K562 (cell line): Measurements from ENCODE around the gene SHC1. TPM values are rescaled to one million over a fixed set of nuclear protein-coding genes. Genes with fewer than 3 reads are reported as not detected.
A peak's percentile ranks its signal among the peaks of the same experiment; 100 is the strongest.

Source experiments
- ATAC-seq: fragments of 200-7000 bp; cut with Tn5 transposase; 3 replicates; pipeline ENCODE4 v1.9.1; 2020; ENCODE audit warnings: moderate library complexity
- BruUV-seq: library from RNA; stranded (reverse); fragments of 400-500 nt; replicated peaks from 2 replicates; lab custom pipeline; 2021; lab: Mats Ljungman, UMichigan
- CTCF ChIA-PET: fragments of 300-600 bp; formaldehyde crosslinking; extraction: SDS; loops from one replicate; lab custom pipeline; 2021; ENCODE audit warnings: low intra/inter-chr PET ratio; lab: Yijun Ruan, JAX
- POLR2A ChIA-PET: fragments of 300-600, 350-650 bp; sonication (Branson Sonifier 250); formaldehyde crosslinking; extraction: SDS; loops from one replicate; lab custom pipeline; 2021; ENCODE audit warnings: antibody characterized with exemption, inconsistent platforms; lab: Yijun Ruan, JAX
- DNase-seq, 4 experiments: peaks; one replicate each; pipeline versions ENCODE4 v3.0.0 to v3.0.0-alpha.2; 2011 to 2018; ENCODE audit warnings: low spot score in 3 of 4, mixed read lengths in 3 of 4; ENCODE audit errors: extremely low read depth in 1 of 4
- FAIRE-seq: peaks from 2 replicates; lab custom pipeline; 2011; peaks lifted over from hg19 to GRCh38; lab: Jason Lieb, UNC
- H2AFZ ChIP-seq: 2 replicates; pipeline ENCODE4 v1.6.0; 2011; ENCODE audit warnings: low read depth, low read length, control low read depth, inconsistent platforms
- H3K27ac ChIP-seq: fragments of 200-600 bp; 3 replicates; pipeline ENCODE4 v1.8.0; 2011; ENCODE audit warnings: low read depth, mild to moderate bottlenecking, control low read depth, inconsistent platforms, low read length, moderate library complexity, mixed read lengths; ENCODE audit errors: extremely low read depth
- H3K27me3 ChIP-seq, 2 experiments: fragments of 300-600 bp in 1 of 2; 2 replicates in 1 of 2; 3 replicates in 1 of 2; pipeline versions ENCODE4 v1.6.0 to v1.8.0; 2011; ENCODE audit warnings: inconsistent platforms in 2 of 2, low read length in 2 of 2, mild to moderate bottlenecking in 1 of 2, mixed read lengths in 1 of 2, moderate library complexity in 1 of 2; ENCODE audit not compliant: control insufficient read depth in 2 of 2, insufficient read depth in 2 of 2
- H3K36me3 ChIP-seq: fragments of 300-600 bp; 3 replicates; pipeline ENCODE4 v1.8.0; 2011; ENCODE audit warnings: mild to moderate bottlenecking, low read length, inconsistent platforms; ENCODE audit not compliant: control insufficient read depth, insufficient read depth
- H3K4me1 ChIP-seq, 2 experiments: fragments of 200-600 bp in 1 of 2; replicated peaks in 1 of 2; 2 replicates in 1 of 2; 3 replicates in 1 of 2; pipeline versions ENCODE4 v1.5.1 to v1.8.0; 2011; ENCODE audit warnings: inconsistent platforms in 2 of 2, low read length in 2 of 2, mild to moderate bottlenecking in 1 of 2, mixed read lengths in 1 of 2, moderate library complexity in 1 of 2; ENCODE audit not compliant: control insufficient read depth in 2 of 2, insufficient read depth in 2 of 2
- H3K4me2 ChIP-seq: 2 replicates; pipeline ENCODE4 v1.6.1; 2011; ENCODE audit warnings: low read length, control low read depth, inconsistent platforms, mixed read lengths; ENCODE audit not compliant: insufficient read depth
- H3K4me3 ChIP-seq: fragments of 200-600 bp; sonication (generic), shearing (Covaris generic); 2 replicates; pipeline ENCODE4 v1.5.1; 2016; ENCODE audit warnings: control low read depth, inconsistent platforms
- H3K79me2 ChIP-seq: fragments of 200-600 bp; 3 replicates; pipeline ENCODE4 v1.8.0; 2011; ENCODE audit warnings: low read length, inconsistent platforms; ENCODE audit not compliant: control insufficient read depth, insufficient read depth
- H3K9ac ChIP-seq, 2 experiments: 2 replicates each; pipeline versions ENCODE4 v1.6.0 to v1.6.1; 2011; ENCODE audit warnings: low read depth in 2 of 2, low read length in 2 of 2, control low read depth in 1 of 2, inconsistent platforms in 1 of 2, mild to moderate bottlenecking in 1 of 2, mixed read lengths in 1 of 2; ENCODE audit not compliant: insufficient read depth in 1 of 2
- H3K9me1 ChIP-seq: one replicate; pipeline ENCODE4 v1.6.0; 2011; ENCODE audit warnings: inconsistent platforms, mild to moderate bottlenecking, low read length, moderate library complexity; ENCODE audit not compliant: control insufficient read depth, insufficient read depth
- H3K9me3 ChIP-seq: replicated peaks from 2 replicates; pipeline ENCODE4 v1.5.1; 2011; ENCODE audit warnings: low read depth, low read length, inconsistent platforms; ENCODE audit not compliant: control insufficient read depth, insufficient read depth
- H4K20me1 ChIP-seq: replicated peaks from 2 replicates; pipeline ENCODE4 v1.6.1; 2011; ENCODE audit warnings: low read length, inconsistent platforms, mixed read lengths; ENCODE audit not compliant: control insufficient read depth, insufficient read depth
- CBFA2T3 ChIP-seq: fragments of 450-650 bp; IDR thresholded peaks from 2 replicates; pipeline ENCODE4 v1.6.1; 2017
- CEBPB ChIP-seq: fragments of 450-650 bp; IDR thresholded peaks from 2 replicates; pipeline ENCODE4 v1.6.1; 2016; ENCODE audit warnings: missing genetic modification characterization, missing compliant biosample characterization
- CEBPG ChIP-seq, 3 experiments: fragments of 200-800 bp in 1 of 3; sonication (Bioruptor generic) in 1 of 3; sonication (generic) in 1 of 3; formaldehyde crosslinking in 1 of 3; IDR thresholded peaks in 2 of 3; conservative IDR thresholded peaks in 1 of 3; 2 replicates each; pipeline versions ENCODE4 v1.6.1 to v1.8.0; 2016 to 2022; ENCODE audit warnings: missing compliant biosample characterization in 2 of 3, missing genetic modification characterization in 2 of 3, mild to moderate bottlenecking in 1 of 3, missing genetic modification reagents in 1 of 3
- RCOR1 ChIP-seq, 2 experiments: IDR thresholded peaks; 2 replicates each; pipeline ENCODE4 v1.6.1; 2012; ENCODE audit warnings: low read depth in 2 of 2, low read length in 2 of 2, borderline replicate concordance in 1 of 2, improper control_type of control experiment in 1 of 2
- WGBS: fragments of 100-300 bp; shearing (Covaris generic); methylation state at CpG from one replicate; pipeline ENCODE4 v1.1.6; 2016; ENCODE audit warnings: low coverage, mixed read lengths; ENCODE audit not compliant: insufficient coverage; ENCODE audit errors: missing lambda C conversion rate; 5-methylcytosine and 5-hydroxymethylcytosine counted together
- in situ Hi-C: fragments of 300-500 bp; cut with MboI; formaldehyde crosslinking; loops from 4 replicates; pipeline ENCODE4 v1.15.0; 2018; ENCODE audit warnings: inconsistent platforms, mixed read lengths
- intact Hi-C: fragments of 100-400 bp; cut with micrococcal nuclease; formaldehyde crosslinking; loops from 2 replicates; pipeline ENCODE4 v1.14.2; 2022
- polyA plus RNA-seq, 8 experiments: library from polyadenylated mRNA; depleted of rRNA in 4 of 8; stranded (reverse) in 5 of 8; unstranded in 3 of 8; fragments of >200 nt; fragmentation: Nextera tagmentation in 2 of 8; fragmentation: Illumina TruSeq in 1 of 8; extraction: Ambion mirVana in 2 of 8; extraction: Trizol in 1 of 8; gene quantifications; 2 replicates each; pipeline versions ENCODE4 v1.2.1 to v1.2.3, GENCODE V29; 2011 to 2014; ENCODE audit warnings: inconsistent platforms in 1 of 8, missing spikeins in 1 of 8
- total RNA-seq, 7 experiments: library from RNA; depleted of rRNA in 6 of 7; stranded (reverse); fragments of >200 nt in 6 of 7; fragmentation: Illumina TruSeq in 2 of 7; extraction: Trizol in 2 of 7; gene quantifications; 2 replicates each; pipeline versions ENCODE4 v1.2.1 to v1.2.3, GENCODE V29; 2011 to 2021; ENCODE audit warnings: low replicate concordance in 1 of 7

The SHC1 gene
- total and polyA plus RNA-seq, 9 of the 15 experiments (the other 6 are each of a cell fraction or from before 2014, with no cell fraction given), result 4.1 to 113 (median 51.9) TPM

DNA sequence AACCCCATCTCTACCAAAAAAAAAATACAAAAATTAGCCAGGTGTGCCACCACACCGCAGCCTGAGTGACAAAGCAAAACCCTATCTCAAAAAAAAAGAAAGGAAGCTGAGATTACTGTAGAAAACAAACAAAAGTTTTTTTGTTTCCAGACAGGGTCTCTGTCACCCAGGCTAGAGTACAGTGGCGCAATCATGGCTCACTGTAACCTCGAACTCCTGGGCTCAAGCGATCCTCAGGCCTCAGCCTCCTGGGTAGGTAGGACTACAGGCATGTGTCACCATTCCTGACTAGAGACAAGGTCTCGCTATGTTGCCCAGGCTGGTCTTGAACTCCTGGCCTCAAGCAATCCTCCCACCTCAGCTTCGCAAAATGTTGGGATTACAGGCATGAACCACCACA, 6.2 kb downstream of the SHC1 start:
- Histone ChIP-seq H3K36me3 (peaks cover 68% of the 10 kb centered on the region), H3K27me3 (no peaks in the 10 kb centered on the region), H3K4me1 (peaks cover 20 to 41% of the 10 kb centered on the region in 2 experiments), H3K9ac (peak overlapping the region in 1 of 2 experiments; percentile 39; a peak in 1 of 4 replicates), H4K20me1 (no peaks in the 10 kb centered on the region), H3K4me3 (no peak overlapping the region), H3K4me2 (no peak overlapping the region), H2AFZ (no peak overlapping the region), H3K79me2 (peaks cover 36% of the 10 kb centered on the region), H3K27ac (no peak overlapping the region), H3K9me3 (no peaks in the 10 kb centered on the region), H3K9me1 (no peaks in the 10 kb centered on the region)
- no peak for FAIRE-seq
- in situ Hi-C loops (no loop called here), intact Hi-C loops (loop anchor here (5.0 kb wide), 1 partner anchor 118 kb away; no protein-coding TSS in a partner anchor)
- ChIA-PET CTCF (no interaction called here), POLR2A (interaction anchor here (0.6 to 7.0 kb wide), 9 partner anchors 9 to 48 kb away, joined by 3 to 80 read pairs (median 3); partner anchors contain the start of genes CKS1B, FLAD1, LENEP and PBXIP1)
- TF ChIP-seq RCOR1 (IDR thresholded peaks at IDR 0.05; ENCODE audit: borderline replicate concordance in 1 of 2, low read depth in 2 of 2, low read length in 2 of 2) (no peak), CEBPB (peak; percentile 82), CEBPG (CRISPR knock-in tag; IDR thresholded peaks at IDR 0.05) (no peak), CEBPG (tag; conservative IDR thresholded peaks at IDR 0.05 in 1 of 2, IDR thresholded peaks at IDR 0.05 in 1 of 2) (0 out of 4 replicates have a peak, but pooled peaks of 1 of the 2 experiments have one; percentile 13), CBFA2T3 (peak; percentile 23; the same call in 1 of the 2 replicates)
- 52% methylated on average over 6 of the region's 6 CpGs for WGBS
- no TSS peak for BruUV-seq
- no peak for ATAC-seq
- no peak for DNase-seq
